Measurements from ENCODE around the gene ASTN2. TPM values are rescaled to one million over a fixed set of nuclear protein-coding genes. Genes with fewer than 3 reads are reported as not detected.

Gene ASTN2
- total and polyA plus RNA-seq, 2 experiments from 2014 or later = 5.8 to 7.5 TPM

GRCh38 chr9:117458066-117458465, 43.2 kb upstream of the ASTN2 start:
- H3K79me2 ChIP-seq (ENCODE audit: insufficient read depth) = no peaks in the 10 kb centered on the region
- H4K20me1 ChIP-seq (ENCODE audit: insufficient read depth) = no peaks in the 10 kb centered on the region
- no peak for TF ChIP-seq EZH2 (IDR thresholded peaks at IDR 0.05; ENCODE audit: insufficient read depth, poor library complexity, severe bottlenecking)
- no peak for TF ChIP-seq EZH2phosphoT487 (IDR thresholded peaks at IDR 0.05; ENCODE audit: insufficient read depth, low read depth)
- in situ Hi-C loops (cut with MboI) = no loop called here
- no peak overlapping the region for H3K27ac ChIP-seq
- H3K9me3 ChIP-seq (ENCODE audit: low read depth) = no peaks in the 10 kb centered on the region
- WGBS, 2 experiments (ENCODE audit: low coverage in 1 of 2, low lambda C conversion rate in 2 of 2, missing lambda C conversion rate in 2 of 2) = 14 to 23% methylated on average over 3 of the region's 3 CpGs
- no peaks in the 10 kb centered on the region for H3K36me3 ChIP-seq (ENCODE audit: low read depth)
- no peaks in the 10 kb centered on the region for H3K27me3 ChIP-seq (replicated peaks; ENCODE audit: insufficient read depth)
- 0 out of 2 replicates have a peak, but pooled peaks cover 4% of the 10 kb centered on the region for H3K9me2 ChIP-seq (ENCODE audit: insufficient read depth)
- no peak overlapping the region for H3K4me2 ChIP-seq (ENCODE audit: unreplicated experiment)
- no peak overlapping the region for H2AFZ ChIP-seq
- H3K4me3 ChIP-seq = no peak overlapping the region
- no peaks in the 10 kb centered on the region for H3F3A ChIP-seq (ENCODE audit: insufficient read depth)
- DNase-seq = no peak
- no peaks in the 10 kb centered on the region for H3K4me1 ChIP-seq (ENCODE audit: insufficient read depth)
- no peak overlapping the region for H3K9ac ChIP-seq

GRCh38 chr9:117454711-117455110, 39.9 kb upstream of the ASTN2 start:
- Histone ChIP-seq H3K27me3 (replicated peaks; ENCODE audit: insufficient read depth) (no peaks in the 10 kb centered on the region), H3K79me2 (ENCODE audit: insufficient read depth) (no peaks in the 10 kb centered on the region), H3K4me2 (ENCODE audit: unreplicated experiment) (no peak overlapping the region), H3K4me3 (no peak overlapping the region), H3K9me2 (ENCODE audit: insufficient read depth) (no peaks in the 10 kb centered on the region), H3K36me3 (ENCODE audit: low read depth) (no peaks in the 10 kb centered on the region), H4K20me1 (ENCODE audit: insufficient read depth) (no peaks in the 10 kb centered on the region), H3K27ac (no peak overlapping the region), H3K4me1 (ENCODE audit: insufficient read depth) (no peaks in the 10 kb centered on the region), H2AFZ (no peak overlapping the region), H3K9me3 (ENCODE audit: low read depth) (no peaks in the 10 kb centered on the region), H3F3A (ENCODE audit: insufficient read depth) (no peaks in the 10 kb centered on the region), H3K9ac (no peak overlapping the region)
- no peak for DNase-seq
- no peak for TF ChIP-seq EZH2phosphoT487 (IDR thresholded peaks at IDR 0.05; ENCODE audit: insufficient read depth, low read depth)
- TF ChIP-seq EZH2 (IDR thresholded peaks at IDR 0.05; ENCODE audit: insufficient read depth, poor library complexity, severe bottlenecking) = no peak
- in situ Hi-C loops (cut with MboI) = no loop called here

DNA sequence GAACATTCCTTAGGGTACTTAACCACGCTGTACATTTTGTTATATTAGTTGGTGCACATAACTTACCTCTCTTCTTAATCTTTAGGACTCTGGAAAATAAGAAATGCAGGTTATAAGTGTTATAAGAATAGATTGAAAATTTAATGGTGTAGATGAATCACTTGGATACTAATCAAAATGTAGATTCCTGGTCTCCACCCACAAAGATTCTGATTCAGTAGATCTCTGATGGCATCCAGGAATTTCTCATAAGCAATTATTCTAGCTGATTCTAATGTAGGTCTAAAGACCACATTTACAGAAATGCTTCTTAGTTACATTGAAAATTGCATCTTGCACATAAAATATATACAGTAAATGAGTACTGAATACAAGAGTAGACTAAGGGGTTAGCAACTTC, 38.9 kb upstream of the ASTN2 start:
- no peak overlapping the region for H3K4me3 ChIP-seq
- no peak overlapping the region for H2AFZ ChIP-seq
- DNase-seq = no peak
- H3K9ac ChIP-seq = no peak overlapping the region
- WGBS, 2 experiments (ENCODE audit: low coverage in 1 of 2, low lambda C conversion rate in 2 of 2, missing lambda C conversion rate in 2 of 2) = 23 to 36% methylated on average over 1 of the region's 1 CpG
- H3K4me2 ChIP-seq (ENCODE audit: unreplicated experiment) = no peak overlapping the region
- H3K9me2 ChIP-seq (ENCODE audit: insufficient read depth) = no peaks in the 10 kb centered on the region
- H3F3A ChIP-seq (ENCODE audit: insufficient read depth) = no peaks in the 10 kb centered on the region
- no peak overlapping the region for H3K27ac ChIP-seq
- no peaks in the 10 kb centered on the region for H3K4me1 ChIP-seq (ENCODE audit: insufficient read depth)
- H4K20me1 ChIP-seq (ENCODE audit: insufficient read depth) = no peaks in the 10 kb centered on the region
- no peaks in the 10 kb centered on the region for H3K27me3 ChIP-seq (replicated peaks; ENCODE audit: insufficient read depth)
- H3K79me2 ChIP-seq (ENCODE audit: insufficient read depth) = no peaks in the 10 kb centered on the region
- H3K9me3 ChIP-seq (ENCODE audit: low read depth) = no peaks in the 10 kb centered on the region
- in situ Hi-C loops (cut with MboI) = no loop called here
- TF ChIP-seq EZH2phosphoT487 (IDR thresholded peaks at IDR 0.05; ENCODE audit: insufficient read depth, low read depth) = no peak
- no peaks in the 10 kb centered on the region for H3K36me3 ChIP-seq (ENCODE audit: low read depth)

DNA sequence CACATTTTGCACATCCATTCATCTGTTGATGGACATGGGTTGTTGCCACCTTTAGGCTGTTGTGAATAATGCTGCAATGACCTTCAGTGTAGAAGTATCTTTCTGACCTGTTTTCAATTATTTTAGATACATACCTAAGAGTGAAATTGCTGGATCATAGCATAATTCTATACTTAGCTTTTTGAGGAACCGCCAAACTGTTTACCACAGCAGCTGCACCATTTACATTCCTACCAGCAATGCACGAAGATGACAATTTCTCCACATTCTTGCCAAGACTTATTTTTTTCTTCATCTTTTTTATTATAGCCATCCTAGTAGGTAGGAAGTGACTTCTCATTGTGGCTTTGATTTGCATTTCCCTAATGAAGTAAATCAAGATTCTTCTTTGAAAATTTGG, 36.5 kb upstream of the ASTN2 start:
- Histone ChIP-seq H3K9me3 (ENCODE audit: low read depth) (no peaks in the 10 kb centered on the region), H3K27ac (no peak overlapping the region)
- WGBS, 2 experiments (ENCODE audit: low coverage in 1 of 2, low lambda C conversion rate in 2 of 2, missing lambda C conversion rate in 2 of 2) = 36 to 43% methylated on average over 2 of the region's 2 CpGs

GRCh38 chr9:117448066-117448465, 33.2 kb upstream of the ASTN2 start:
- in situ Hi-C loops (cut with MboI) = no loop called here
- H3K4me1 ChIP-seq (ENCODE audit: insufficient read depth) = no peaks in the 10 kb centered on the region
- H3K9ac ChIP-seq = no peak overlapping the region
- H3F3A ChIP-seq (ENCODE audit: insufficient read depth) = no peaks in the 10 kb centered on the region
- no peaks in the 10 kb centered on the region for H4K20me1 ChIP-seq (ENCODE audit: insufficient read depth)
- TF ChIP-seq EZH2 (IDR thresholded peaks at IDR 0.05; ENCODE audit: insufficient read depth, poor library complexity, severe bottlenecking) = no peak
- no peak for TF ChIP-seq EZH2phosphoT487 (IDR thresholded peaks at IDR 0.05; ENCODE audit: insufficient read depth, low read depth)
- H3K27me3 ChIP-seq (replicated peaks; ENCODE audit: insufficient read depth) = no peaks in the 10 kb centered on the region
- no peak overlapping the region for H2AFZ ChIP-seq
- H3K9me2 ChIP-seq (ENCODE audit: insufficient read depth) = no peaks in the 10 kb centered on the region
- no peaks in the 10 kb centered on the region for H3K9me3 ChIP-seq (ENCODE audit: low read depth)
- H3K79me2 ChIP-seq (ENCODE audit: insufficient read depth) = no peaks in the 10 kb centered on the region
- 21 to 23% methylated on average over 3 of the region's 3 CpGs for WGBS, 2 experiments (ENCODE audit: low coverage in 1 of 2, low lambda C conversion rate in 2 of 2, missing lambda C conversion rate in 2 of 2)
- no peaks in the 10 kb centered on the region for H3K36me3 ChIP-seq (ENCODE audit: low read depth)
- H3K4me3 ChIP-seq = no peak overlapping the region
- no peak overlapping the region for H3K27ac ChIP-seq
- DNase-seq = peak; percentile 20
- no peak overlapping the region for H3K4me2 ChIP-seq (ENCODE audit: unreplicated experiment)

More for the DNA sequence above, 36.5 kb upstream of the ASTN2 start:
- Histone ChIP-seq H3K9me2 (ENCODE audit: insufficient read depth) (no peaks in the 10 kb centered on the region), H3K79me2 (ENCODE audit: insufficient read depth) (no peaks in the 10 kb centered on the region), H3K27me3 (replicated peaks; ENCODE audit: insufficient read depth) (no peaks in the 10 kb centered on the region), H3K9ac (no peak overlapping the region), H3K4me3 (no peak overlapping the region), H3K4me1 (ENCODE audit: insufficient read depth) (no peaks in the 10 kb centered on the region), H4K20me1 (ENCODE audit: insufficient read depth) (no peaks in the 10 kb centered on the region), H2AFZ (no peak overlapping the region), H3K36me3 (ENCODE audit: low read depth) (no peaks in the 10 kb centered on the region), H3K4me2 (ENCODE audit: unreplicated experiment) (no peak overlapping the region), H3F3A (ENCODE audit: insufficient read depth) (no peaks in the 10 kb centered on the region)
- in situ Hi-C loops (cut with MboI) = no loop called here
- TF ChIP-seq EZH2phosphoT487 (IDR thresholded peaks at IDR 0.05; ENCODE audit: insufficient read depth, low read depth) = no peak
- no peak for TF ChIP-seq EZH2 (IDR thresholded peaks at IDR 0.05; ENCODE audit: insufficient read depth, poor library complexity, severe bottlenecking)
- no peak for DNase-seq

Measured in GM23248 (cell line).